Ovary (tissue), 9 donors: ENCODE results near the gene NKD2. TPM values are rescaled to one million over a fixed set of nuclear protein-coding genes. Genes with fewer than 3 reads are reported as not detected.

Experiments
- DNase-seq, 5 donors: peaks; one replicate each; pipeline ENCODE4 v3.0.0-alpha.2; 2019 to 2020
- H3K27ac ChIP-seq, 2 donors: fragments of 200-600 bp; one replicate each; pipeline versions ENCODE4 v1.5.1 to v1.8.0; 2019 to 2022
- H3K27me3 ChIP-seq: fragments of 200-600 bp; one replicate; pipeline ENCODE4 v1.8.0; 2022
- H3K36me3 ChIP-seq: fragments of 200-600 bp; sonication (generic); one replicate; pipeline ENCODE4 v1.5.1; 2019
- H3K4me1 ChIP-seq: one replicate; pipeline ENCODE4 v1.8.1; 2013; ENCODE audit warnings: mild to moderate bottlenecking, moderate library complexity; ENCODE audit not compliant: insufficient read depth
- H3K4me3 ChIP-seq: fragments of 200-600 bp; sonication (generic); one replicate; pipeline ENCODE4 v1.5.1; 2017
- H3K9me3 ChIP-seq, 2 donors: fragments of 200-600 bp in 1 of 2; sonication (generic) in 1 of 2; one replicate each; pipeline versions ENCODE4 v1.5.1 to v1.8.1; 2013 to 2019; ENCODE audit warnings: mild to moderate bottlenecking in 1 of 2, moderate library complexity in 1 of 2
- EP300 ChIP-seq: sonication (generic); formaldehyde crosslinking; IDR thresholded peaks from one replicate; pipeline ENCODE4 v1.6.1; 2017; ENCODE audit warnings: antibody characterized with exemption
- POLR2A ChIP-seq: fragments of 450-650 bp; IDR thresholded peaks from one replicate; pipeline ENCODE4 v1.6.1; 2017; ENCODE audit warnings: antibody characterized with exemption, mild to moderate bottlenecking, moderate library complexity
- WGBS, 3 donors: extraction: QIAGEN DNeasy Blood & Tissue Kit in 1 of 3; methylation state at CpG; one replicate each; pipeline versions ENCODE4 v1.1.5 to v1.1.7; 2013 to 2017; 5-methylcytosine and 5-hydroxymethylcytosine counted together
- intact Hi-C, 4 donors: fragments of 100-400 bp; cut with DNase I; formaldehyde crosslinking; loops; one replicate each; pipeline versions ENCODE4 v1.11.0 to v1.15.1; 2022 to 2023
- polyA plus RNA-seq, 2 donors: library from polyadenylated mRNA; stranded (reverse); fragments of 200-250 nt in 1 of 2; fragments of 350-450 nt in 1 of 2; fragmentation: Illumina TruSeq in 1 of 2; extraction: RNeasy Lipid Tissue Mini Kit (QIAGEN cat#74804) in 1 of 2; gene quantifications; one replicate each; pipeline ENCODE4 v1.2.3, GENCODE V29; 2013 to 2014
- total RNA-seq, 7 donors: library from RNA; depleted of rRNA in 2 of 7; stranded (reverse); fragments of >200 nt in 2 of 7; fragmentation: NEBNext Ultra II Directional in 3 of 7; extraction: Animal tissue kit (Norgen Biotek cat#: 25700) in 3 of 7; gene quantifications; one replicate each; pipeline versions ENCODE4 v1.1.0 to v1.2.4, GENCODE V29; 2016 to 2023
- TF ChIP-seq, protein P1 (sequence below), 3 donors: fragments of 450-650 bp in 2 of 3; fragments of 200-600 bp in 1 of 3; IDR thresholded peaks; one replicate each; pipeline versions ENCODE4 v1.5.1 to v1.8.0; 2016 to 2022; ENCODE audit warnings: antibody characterized with exemption in 3 of 3, mild to moderate bottlenecking in 1 of 3
- donor health status: DM: no; HTN: no; CAD: no; lungs with moderate emphysema.
- donor health status: DM: no; HTN: no; CAD: no.
- donor health status: Bipolar disorder and iron deficiency.
- donor health status: DM: yes; HTN: yes; CAD: no.
- donor health status: DM: no; HTN: no; CAD: no.
- donor health status: DM: yes; HTN: yes; CAD: no.

NKD2 gene
- total and polyA plus RNA-seq, 9 donors = 0.33 to 17.2 (median 1.4) TPM; not detected in 1

DNA sequence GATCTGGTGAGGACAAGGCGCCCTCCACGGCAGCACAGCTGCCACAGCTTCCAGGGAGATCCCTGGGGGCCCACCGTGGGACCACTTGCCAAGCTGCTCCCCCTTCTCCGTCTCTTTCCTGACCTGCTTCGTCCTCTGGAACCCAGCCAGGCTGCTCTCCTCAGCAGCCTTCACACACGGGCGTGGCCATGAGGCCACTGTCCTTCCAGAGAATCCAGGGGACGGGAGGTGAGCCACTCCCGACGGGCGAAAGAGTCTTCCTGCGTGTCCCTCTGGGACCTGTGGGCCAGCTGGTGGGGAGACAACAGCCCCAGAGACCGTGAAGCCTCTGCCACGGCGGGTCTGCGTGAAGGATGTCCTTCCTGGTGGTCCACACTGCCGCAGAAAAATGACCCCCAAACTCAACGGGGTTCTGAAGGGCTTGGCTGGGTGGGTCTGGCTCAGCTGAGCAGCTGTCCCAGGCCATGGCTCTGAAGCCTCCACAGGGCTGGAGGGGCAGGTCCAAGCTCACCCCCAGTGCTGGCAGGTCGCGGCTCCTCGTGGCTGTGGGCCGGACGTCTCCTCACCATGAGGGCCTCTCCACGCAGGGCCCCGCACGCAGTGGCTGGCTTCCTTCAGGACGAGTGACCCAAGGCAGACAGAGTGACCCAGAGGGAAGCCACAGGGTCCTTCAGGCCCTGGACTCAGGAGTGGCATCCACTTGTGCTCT, 47.4 kb upstream of the NKD2 start:
- 80 to 88% (median 84%) methylated on average over 25 to 27 of the region's 27 CpGs for WGBS, 3 donors
- H3K27me3 ChIP-seq = no peaks in the 10 kb centered on the region
- TF ChIP-seq POLR2A (no peak), EP300 (no peak)
- TF ChIP-seq, protein P1, sequence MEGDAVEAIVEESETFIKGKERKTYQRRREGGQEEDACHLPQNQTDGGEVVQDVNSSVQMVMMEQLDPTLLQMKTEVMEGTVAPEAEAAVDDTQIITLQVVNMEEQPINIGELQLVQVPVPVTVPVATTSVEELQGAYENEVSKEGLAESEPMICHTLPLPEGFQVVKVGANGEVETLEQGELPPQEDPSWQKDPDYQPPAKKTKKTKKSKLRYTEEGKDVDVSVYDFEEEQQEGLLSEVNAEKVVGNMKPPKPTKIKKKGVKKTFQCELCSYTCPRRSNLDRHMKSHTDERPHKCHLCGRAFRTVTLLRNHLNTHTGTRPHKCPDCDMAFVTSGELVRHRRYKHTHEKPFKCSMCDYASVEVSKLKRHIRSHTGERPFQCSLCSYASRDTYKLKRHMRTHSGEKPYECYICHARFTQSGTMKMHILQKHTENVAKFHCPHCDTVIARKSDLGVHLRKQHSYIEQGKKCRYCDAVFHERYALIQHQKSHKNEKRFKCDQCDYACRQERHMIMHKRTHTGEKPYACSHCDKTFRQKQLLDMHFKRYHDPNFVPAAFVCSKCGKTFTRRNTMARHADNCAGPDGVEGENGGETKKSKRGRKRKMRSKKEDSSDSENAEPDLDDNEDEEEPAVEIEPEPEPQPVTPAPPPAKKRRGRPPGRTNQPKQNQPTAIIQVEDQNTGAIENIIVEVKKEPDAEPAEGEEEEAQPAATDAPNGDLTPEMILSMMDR (IDR thresholded peaks at IDR 0.05) = no peak
- no peak for DNase-seq
- H3K4me3 ChIP-seq = no peak overlapping the region
- no peaks in the 10 kb centered on the region for H3K9me3 ChIP-seq
- H3K4me1 ChIP-seq = peaks cover 24% of the 10 kb centered on the region
- intact Hi-C loops = no loop called here
- H3K36me3 ChIP-seq = no peaks in the 10 kb centered on the region
- H3K27ac ChIP-seq = no peak overlapping the region

DNA sequence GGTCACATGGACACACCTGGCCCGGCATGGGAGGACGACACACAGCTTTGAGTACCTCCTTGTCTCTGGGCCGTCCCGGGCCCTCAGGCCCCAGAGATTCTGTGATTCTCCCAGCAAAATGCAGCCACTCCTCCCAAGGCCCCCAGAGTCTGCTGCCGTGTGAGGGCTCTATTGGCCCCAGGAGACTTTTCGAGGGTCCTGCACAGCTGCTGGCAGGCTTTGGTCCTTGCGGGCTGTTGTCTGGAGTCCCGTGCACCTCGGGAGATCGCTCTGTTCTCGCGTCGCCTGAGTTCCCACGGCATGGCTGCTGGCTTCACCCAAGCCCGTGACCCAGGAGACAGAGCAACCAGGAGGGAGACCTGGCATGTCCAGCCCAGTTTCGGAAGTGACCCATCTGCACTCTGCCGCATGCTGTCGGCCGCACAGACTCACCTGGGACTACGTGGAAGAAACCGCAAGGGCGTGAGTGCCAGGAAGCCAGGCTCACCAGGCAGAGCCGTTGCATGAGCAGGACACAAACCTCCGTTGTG, 46.8 kb upstream of the NKD2 start:
- Histone ChIP-seq H3K36me3 (no peaks in the 10 kb centered on the region), H3K27me3 (no peaks in the 10 kb centered on the region), H3K9me3 (no peaks in the 10 kb centered on the region), H3K27ac (no peak overlapping the region), H3K4me1 (peaks cover 19% of the 10 kb centered on the region), H3K4me3 (no peak overlapping the region)
- 96 to 97% (median 97%) methylated on average over 24 of the region's 24 CpGs for WGBS, 3 donors
- no peak for TF ChIP-seq POLR2A
- TF ChIP-seq, protein P1 (IDR thresholded peaks at IDR 0.05) = no peak
- no peak for TF ChIP-seq EP300
- intact Hi-C loops = no loop called here
- DNase-seq = no peak

DNA sequence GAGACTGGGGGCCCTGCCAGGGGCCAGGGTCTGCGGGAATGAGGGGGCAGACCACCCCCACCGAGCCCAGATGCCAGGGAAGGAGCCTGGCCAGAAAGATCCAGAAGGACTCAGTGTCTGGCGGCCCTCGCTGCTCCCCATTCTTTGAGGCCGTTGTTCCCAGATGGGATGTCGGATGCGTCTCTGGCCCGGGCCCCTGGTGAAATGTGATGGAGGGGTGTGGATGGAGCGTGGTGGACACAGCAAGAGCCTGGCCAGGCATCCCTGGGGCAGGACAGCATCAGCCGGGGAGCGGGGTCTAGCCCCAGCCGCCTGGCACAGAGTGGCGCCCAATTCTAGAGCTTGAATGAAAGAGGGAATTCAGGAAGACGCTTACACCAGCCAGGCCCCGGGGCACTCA, 46.2 kb upstream of the NKD2 start:
- DNase-seq = no peak
- no peak overlapping the region for H3K4me3 ChIP-seq
- intact Hi-C loops = no loop called here
- peaks cover 16% of the 10 kb centered on the region for H3K4me1 ChIP-seq
- TF ChIP-seq, protein P1 (IDR thresholded peaks at IDR 0.05) = no peak
- TF ChIP-seq POLR2A (no peak), EP300 (no peak)
- H3K27ac ChIP-seq = no peak overlapping the region
- H3K9me3 ChIP-seq = no peaks in the 10 kb centered on the region
- no peaks in the 10 kb centered on the region for H3K36me3 ChIP-seq
- no peaks in the 10 kb centered on the region for H3K27me3 ChIP-seq
- WGBS, 3 donors = 93 to 96% (median 93%) methylated on average over 15 of the region's 15 CpGs

DNA sequence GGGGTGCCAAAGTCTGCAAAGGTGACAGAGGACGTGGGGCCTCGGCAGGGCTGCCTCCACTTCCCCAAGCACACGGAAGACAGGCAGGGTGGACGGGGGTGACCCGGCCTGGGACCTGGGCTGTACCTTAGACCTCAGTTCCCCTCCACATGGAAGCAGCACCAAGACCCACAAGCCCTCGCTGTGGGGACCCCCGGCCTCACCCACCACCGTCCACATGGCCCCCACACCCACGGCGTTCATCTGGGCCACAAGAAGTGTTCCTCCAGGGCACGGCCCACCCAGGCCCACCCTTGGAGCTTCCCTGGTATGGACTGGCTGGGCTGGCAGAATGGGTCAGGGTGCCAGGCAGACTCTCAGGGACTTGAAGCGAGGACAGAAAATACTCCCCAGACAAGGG, 45.8 kb upstream of the NKD2 start:
- no peak overlapping the region for H3K4me3 ChIP-seq
- WGBS, 3 donors = 90 to 95% (median 92%) methylated on average over 12 of the region's 12 CpGs
- intact Hi-C loops = no loop called here
- H3K36me3 ChIP-seq = no peaks in the 10 kb centered on the region
- H3K9me3 ChIP-seq = no peaks in the 10 kb centered on the region
- no peak for DNase-seq
- H3K4me1 ChIP-seq = peaks cover 12% of the 10 kb centered on the region
- H3K27ac ChIP-seq = no peak overlapping the region
- no peaks in the 10 kb centered on the region for H3K27me3 ChIP-seq
- TF ChIP-seq, protein P1 (IDR thresholded peaks at IDR 0.05) = no peak
- TF ChIP-seq EP300 (no peak), POLR2A (no peak)
